ENCODE measurements around the gene DGCR6.
"Not testable (repeated sequence)": the region's sequence is repeated elsewhere in the genome, so short reads cannot be mapped to it uniquely, and the experiment has no call there.

- not testable (repeated sequence) for TF ChIP-seq CTCF, POLR2A (IDR thresholded peaks at IDR 0.05)
These were observed 54.2 kb downstream of the DGCR6 start for GRCh38 chr22:18960166-18960820.
